Breast epithelium (tissue), 4 donors: ENCODE results near the gene EIF2B1. TPM values are rescaled to one million over a fixed set of nuclear protein-coding genes. Genes with fewer than 3 reads are reported as not detected.

Experiments used
- DNase-seq, 2 donors: peaks; one replicate each; pipeline ENCODE4 v3.0.0-alpha.2; 2019; ENCODE audit warnings: low spot score in 2 of 2
- H3K27ac ChIP-seq, 2 donors: fragments of 200-600 bp; sonication (generic) in 1 of 2; one replicate each; pipeline ENCODE4 v1.5.1; 2016 to 2019; ENCODE audit warnings: mild to moderate bottlenecking in 1 of 2
- H3K27me3 ChIP-seq, 2 donors: fragments of 200-600 bp; sonication (generic) in 1 of 2; one replicate each; pipeline versions ENCODE4 v1.5.1 to v1.6.0; 2017 to 2019; ENCODE audit warnings: control low read depth in 1 of 2, mild to moderate bottlenecking in 1 of 2
- H3K36me3 ChIP-seq: fragments of 200-600 bp; one replicate; pipeline ENCODE4 v1.5.1; 2019
- H3K4me1 ChIP-seq, 2 donors: fragments of 200-600 bp; sonication (generic); one replicate each; pipeline ENCODE4 v1.5.1; 2016 to 2019; ENCODE audit warnings: control low read depth in 1 of 2
- H3K4me3 ChIP-seq, 3 donors: fragments of 200-600 bp; sonication (generic); 1 replicate in 2 of 3; 2 replicates in 1 of 3; pipeline ENCODE4 v1.5.1; 2016 to 2019; ENCODE audit warnings: mild to moderate bottlenecking in 3 of 3, moderate library complexity in 2 of 3
- H3K9me3 ChIP-seq, 2 donors: fragments of 200-600 bp; sonication (generic) in 1 of 2; one replicate each; pipeline ENCODE4 v1.5.1; 2016 to 2019; ENCODE audit warnings: control low read depth in 1 of 2
- CTCF ChIP-seq, 3 donors: fragments of 450-650 bp; IDR thresholded peaks; one replicate each; pipeline ENCODE4 v1.5.1; 2016 to 2017; ENCODE audit warnings: antibody characterized with exemption in 3 of 3, mild to moderate bottlenecking in 3 of 3, moderate library complexity in 3 of 3
- POLR2A ChIP-seq: fragments of 450-650 bp; IDR thresholded peaks from one replicate; pipeline ENCODE4 v1.6.1; 2016; ENCODE audit warnings: antibody characterized with exemption, mild to moderate bottlenecking, moderate library complexity
- POLR2AphosphoS5 ChIP-seq, 3 donors: sonication (generic); formaldehyde crosslinking; IDR thresholded peaks; one replicate each; pipeline ENCODE4 v1.6.1; 2017; ENCODE audit warnings: antibody characterized with exemption in 3 of 3
- intact Hi-C: fragments of 100-400 bp; cut with DNase I; formaldehyde crosslinking; loops from one replicate; pipeline ENCODE4 v1.15.1; 2023; ENCODE audit warnings: low total_unique reads
- total RNA-seq, 3 donors: library from RNA; depleted of rRNA; stranded (reverse); fragments of >200 nt; gene quantifications; one replicate each; pipeline ENCODE4 v1.1.0, GENCODE V29; 2016

Gene EIF2B1
- total RNA-seq, 3 donors from 2014 or later = 133 to 162 (median 147) TPM

GRCh38 chr12:123602651-123603195 lies 30.8 kb downstream of the EIF2B1 start:
- no peaks in the 10 kb centered on the region for H3K27me3 ChIP-seq
- TF ChIP-seq POLR2AphosphoS5 (IDR thresholded peaks at IDR 0.05) = no peak
- no peak for TF ChIP-seq POLR2A
- TF ChIP-seq CTCF (IDR thresholded peaks at IDR 0.05) = no peak
- peak overlapping the region; percentile 83 to 100 (median 100) for H3K4me3 ChIP-seq
- peak overlapping the region; percentile 85 to 94 for H3K27ac ChIP-seq
- no peaks in the 10 kb centered on the region for H3K9me3 ChIP-seq
- intact Hi-C loops = no loop called here
- H3K36me3 ChIP-seq = no peaks in the 10 kb centered on the region
- no peak for DNase-seq
- peaks cover 6 to 8% of the 10 kb centered on the region in 2 donors for H3K4me1 ChIP-seq

- Histone ChIP-seq H3K4me1 (peaks cover 6 to 8% of the 10 kb centered on the region in 2 donors), H3K4me3 (peak within 1 kb of the TSS; percentile 83 to 100 (median 100)), H3K9me3 (no peaks in the 10 kb centered on the region), H3K27ac (peak within 1 kb of the TSS; percentile 85 to 94), H3K27me3 (no peaks in the 10 kb centered on the region), H3K36me3 (no peaks in the 10 kb centered on the region)
- peak; percentile 38 for TF ChIP-seq POLR2A
- TF ChIP-seq CTCF (IDR thresholded peaks at IDR 0.05) = peak in 2 of 3 donors; percentile 36 to 41
- TF ChIP-seq POLR2AphosphoS5 (IDR thresholded peaks at IDR 0.05) = peak; percentile 86 to 88 (median 88)
- peak; percentile 60 to 78 for DNase-seq
- intact Hi-C loops = no loop called here
Observed at GRCh38 chr12:123601602-123602489, 31.6 kb downstream of the EIF2B1 start, which contains the start of gene DDX55. TSS of gene DDX55 (plus strand) at chr12:123602099. CDS start at chr12:123602149, 50 bp downstream.

GRCh38 chr12:123599721-123600120 lies 33.8 kb downstream of the EIF2B1 start:
- Histone ChIP-seq H3K4me3 (no peak overlapping the region), H3K27ac (no peak overlapping the region), H3K36me3 (no peaks in the 10 kb centered on the region), H3K27me3 (no peaks in the 10 kb centered on the region), H3K4me1 (peaks cover 6 to 8% of the 10 kb centered on the region in 2 donors), H3K9me3 (no peaks in the 10 kb centered on the region)
- intact Hi-C loops = no loop called here
- no peak for TF ChIP-seq POLR2AphosphoS5 (IDR thresholded peaks at IDR 0.05)
- no peak for TF ChIP-seq POLR2A
- no peak for TF ChIP-seq CTCF (IDR thresholded peaks at IDR 0.05)
- DNase-seq = no peak

- Histone ChIP-seq H3K9me3 (no peaks in the 10 kb centered on the region), H3K27ac (no peak overlapping the region), H3K36me3 (no peaks in the 10 kb centered on the region), H3K4me3 (no peak overlapping the region), H3K27me3 (no peaks in the 10 kb centered on the region), H3K4me1 (peaks cover 6 to 8% of the 10 kb centered on the region in 2 donors)
- intact Hi-C loops = no loop called here
- DNase-seq = no peak
- TF ChIP-seq POLR2A (no peak), POLR2AphosphoS5 (IDR thresholded peaks at IDR 0.05) (no peak), CTCF (IDR thresholded peaks at IDR 0.05) (no peak)
Observed at GRCh38 chr12:123599310-123599709, 34.2 kb downstream of the EIF2B1 start.

- H3K4me3 ChIP-seq = no peak overlapping the region
- no peaks in the 10 kb centered on the region for H3K36me3 ChIP-seq
- peaks cover 6 to 8% of the 10 kb centered on the region in 2 donors for H3K4me1 ChIP-seq
- no peak for DNase-seq
- H3K27me3 ChIP-seq = no peaks in the 10 kb centered on the region
- H3K9me3 ChIP-seq = no peaks in the 10 kb centered on the region
- TF ChIP-seq POLR2AphosphoS5 (IDR thresholded peaks at IDR 0.05) (no peak), CTCF (IDR thresholded peaks at IDR 0.05) (no peak), POLR2A (no peak)
- H3K27ac ChIP-seq = no peak overlapping the region
- intact Hi-C loops = no loop called here
Observed at GRCh38 chr12:123598522-123598921, 35.0 kb downstream of the EIF2B1 start.
